ENCODE data around the gene MAST3.

MAST3 gene

DNA sequence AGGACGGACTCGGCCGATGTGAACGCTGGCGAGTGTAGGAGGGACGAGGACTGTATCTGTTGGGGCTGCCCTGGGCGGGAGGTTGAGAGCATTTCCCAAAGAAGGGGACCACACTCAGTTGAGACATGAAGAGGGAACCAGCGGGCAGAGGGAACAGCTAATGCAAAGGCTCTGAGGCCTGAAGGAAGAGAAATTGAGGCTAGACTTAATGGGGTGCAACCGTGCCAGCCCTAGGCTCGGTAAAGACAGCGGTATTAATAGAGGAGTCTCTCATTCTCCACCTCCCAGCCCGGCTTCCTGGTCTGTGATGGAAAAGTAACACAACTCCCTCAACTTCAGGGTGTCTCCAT, 96.6 kb downstream of the MAST3 start:
- TF ChIP-seq, protein P1, sequence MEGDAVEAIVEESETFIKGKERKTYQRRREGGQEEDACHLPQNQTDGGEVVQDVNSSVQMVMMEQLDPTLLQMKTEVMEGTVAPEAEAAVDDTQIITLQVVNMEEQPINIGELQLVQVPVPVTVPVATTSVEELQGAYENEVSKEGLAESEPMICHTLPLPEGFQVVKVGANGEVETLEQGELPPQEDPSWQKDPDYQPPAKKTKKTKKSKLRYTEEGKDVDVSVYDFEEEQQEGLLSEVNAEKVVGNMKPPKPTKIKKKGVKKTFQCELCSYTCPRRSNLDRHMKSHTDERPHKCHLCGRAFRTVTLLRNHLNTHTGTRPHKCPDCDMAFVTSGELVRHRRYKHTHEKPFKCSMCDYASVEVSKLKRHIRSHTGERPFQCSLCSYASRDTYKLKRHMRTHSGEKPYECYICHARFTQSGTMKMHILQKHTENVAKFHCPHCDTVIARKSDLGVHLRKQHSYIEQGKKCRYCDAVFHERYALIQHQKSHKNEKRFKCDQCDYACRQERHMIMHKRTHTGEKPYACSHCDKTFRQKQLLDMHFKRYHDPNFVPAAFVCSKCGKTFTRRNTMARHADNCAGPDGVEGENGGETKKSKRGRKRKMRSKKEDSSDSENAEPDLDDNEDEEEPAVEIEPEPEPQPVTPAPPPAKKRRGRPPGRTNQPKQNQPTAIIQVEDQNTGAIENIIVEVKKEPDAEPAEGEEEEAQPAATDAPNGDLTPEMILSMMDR (conservative IDR thresholded peaks at IDR 0.05; ENCODE audit: low read length) = no peak
- TF ChIP-seq EZH2phosphoT487 (IDR thresholded peaks at IDR 0.05; ENCODE audit: borderline replicate concordance) = no peak
- peak overlapping the region; percentile 84 for H3K9ac ChIP-seq (ENCODE audit: low read depth, low read length, poor library complexity, severe bottlenecking)

DNA sequence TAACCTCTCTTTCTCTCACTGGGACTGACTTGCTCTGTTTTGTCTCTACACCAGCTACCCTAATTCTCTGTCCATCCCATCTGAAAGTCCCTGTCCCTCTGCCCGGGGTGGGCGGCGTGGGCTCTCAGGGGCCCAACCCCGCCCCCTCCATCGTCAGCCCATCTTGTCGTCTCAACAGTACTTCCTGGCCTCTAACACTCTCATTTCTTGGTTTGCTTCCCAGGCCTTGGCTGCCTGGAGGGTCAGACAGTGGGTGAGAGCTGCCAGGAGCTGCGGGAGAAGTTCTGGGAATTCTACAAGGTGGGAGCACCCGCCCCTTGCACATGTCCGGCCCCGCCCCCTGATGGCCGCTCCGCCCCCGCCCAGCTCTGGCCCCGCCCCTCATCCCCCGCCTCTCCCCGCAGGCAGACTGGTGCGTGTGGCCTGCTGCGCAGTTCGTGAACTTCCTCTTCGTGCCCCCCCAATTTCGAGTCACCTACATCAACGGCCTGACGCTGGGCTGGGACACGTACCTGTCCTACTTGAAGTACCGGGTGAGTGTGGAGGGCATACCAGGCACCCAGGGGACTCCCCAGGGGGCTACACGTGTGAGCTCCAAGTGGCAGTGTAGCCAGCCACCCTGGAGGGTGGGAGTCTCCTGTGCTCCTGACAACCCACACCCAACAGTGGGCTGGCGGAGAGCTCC, 97.1 kb downstream of the MAST3 start:
- Histone ChIP-seq H3K9me2 (replicated peaks; ENCODE audit: low read depth, low read length) (no peaks in the 10 kb centered on the region), H3K36me3 (ENCODE audit: insufficient read depth, low read length) (peaks cover 2% of the 10 kb centered on the region; the same call in 1 of the 2 replicates), H3K4me1 (ENCODE audit: insufficient read depth, low read length, poor library complexity, severe bottlenecking) (peaks cover 17% of the 10 kb centered on the region), H3F3A (ENCODE audit: low read depth) (0 out of 2 replicates have a peak, but pooled peaks cover 7% of the 10 kb centered on the region), H2AFZ (ENCODE audit: low read length) (no peak overlapping the region), H3K79me2 (ENCODE audit: insufficient read depth, low read length) (peaks cover 12% of the 10 kb centered on the region), H3K9ac (ENCODE audit: low read depth, low read length, poor library complexity, severe bottlenecking) (no peak overlapping the region), H3K4me2 (ENCODE audit: low read depth, low read length, poor library complexity, severe bottlenecking) (peak overlapping the region; percentile 88), H3K27me3 (ENCODE audit: insufficient read depth, low read length, poor library complexity, severe bottlenecking) (no peaks in the 10 kb centered on the region), H4K20me1 (ENCODE audit: insufficient read depth, low read length, poor library complexity, severe bottlenecking) (peaks cover 7% of the 10 kb centered on the region), H3K4me3 (ENCODE audit: low read length, poor library complexity, severe bottlenecking) (peak overlapping the region; percentile 90), H3K9me3 (ENCODE audit: insufficient read depth, low read depth, low read length) (no peaks in the 10 kb centered on the region)
- TF ChIP-seq, protein P1 (conservative IDR thresholded peaks at IDR 0.05; ENCODE audit: low read length) = no peak
- no peak for TF ChIP-seq EZH2phosphoT487 (IDR thresholded peaks at IDR 0.05; ENCODE audit: borderline replicate concordance)

More for the DNA sequence above, 96.6 kb downstream of the MAST3 start:
- Histone ChIP-seq H3K4me1 (ENCODE audit: insufficient read depth, low read length, poor library complexity, severe bottlenecking) (peaks cover 17% of the 10 kb centered on the region), H3K9me2 (replicated peaks; ENCODE audit: low read depth, low read length) (no peaks in the 10 kb centered on the region), H2AFZ (ENCODE audit: low read length) (no peak overlapping the region), H4K20me1 (ENCODE audit: insufficient read depth, low read length, poor library complexity, severe bottlenecking) (peaks cover 7% of the 10 kb centered on the region), H3K36me3 (ENCODE audit: insufficient read depth, low read length) (peaks cover 2% of the 10 kb centered on the region; the same call in 1 of the 2 replicates), H3K79me2 (ENCODE audit: insufficient read depth, low read length) (peaks cover 12% of the 10 kb centered on the region), H3K4me2 (ENCODE audit: low read depth, low read length, poor library complexity, severe bottlenecking) (peak overlapping the region; percentile 88), H3K4me3 (ENCODE audit: low read length, poor library complexity, severe bottlenecking) (peak overlapping the region; percentile 90), H3F3A (ENCODE audit: low read depth) (0 out of 2 replicates have a peak, but pooled peaks cover 7% of the 10 kb centered on the region), H3K9me3 (ENCODE audit: insufficient read depth, low read depth, low read length) (no peaks in the 10 kb centered on the region), H3K27me3 (ENCODE audit: insufficient read depth, low read length, poor library complexity, severe bottlenecking) (no peaks in the 10 kb centered on the region)

- H3K9me2 ChIP-seq (replicated peaks; ENCODE audit: low read depth, low read length) = no peaks in the 10 kb centered on the region
- no peak overlapping the region for H3K4me3 ChIP-seq (ENCODE audit: low read length, poor library complexity, severe bottlenecking)
- H2AFZ ChIP-seq (ENCODE audit: low read length) = no peak overlapping the region
- H3K9me3 ChIP-seq (ENCODE audit: insufficient read depth, low read depth, low read length) = no peaks in the 10 kb centered on the region
- H3K9ac ChIP-seq (ENCODE audit: low read depth, low read length, poor library complexity, severe bottlenecking) = no peak overlapping the region
- H3K27me3 ChIP-seq (ENCODE audit: insufficient read depth, low read length, poor library complexity, severe bottlenecking) = no peaks in the 10 kb centered on the region
- peaks cover 7% of the 10 kb centered on the region for H4K20me1 ChIP-seq (ENCODE audit: insufficient read depth, low read length, poor library complexity, severe bottlenecking)
- H3K4me2 ChIP-seq (ENCODE audit: low read depth, low read length, poor library complexity, severe bottlenecking) = no peak overlapping the region
- peaks cover 12% of the 10 kb centered on the region for H3K79me2 ChIP-seq (ENCODE audit: insufficient read depth, low read length)
- no peak for TF ChIP-seq EZH2phosphoT487 (IDR thresholded peaks at IDR 0.05; ENCODE audit: borderline replicate concordance)
- TF ChIP-seq, protein P1 (conservative IDR thresholded peaks at IDR 0.05; ENCODE audit: low read length) = no peak
- peaks cover 2% of the 10 kb centered on the region; the same call in 1 of the 2 replicates for H3K36me3 ChIP-seq (ENCODE audit: insufficient read depth, low read length)
- 0 out of 2 replicates have a peak, but pooled peaks cover 7% of the 10 kb centered on the region for H3F3A ChIP-seq (ENCODE audit: low read depth)
- peaks cover 17% of the 10 kb centered on the region for H3K4me1 ChIP-seq (ENCODE audit: insufficient read depth, low read length, poor library complexity, severe bottlenecking)
These were observed 98.9 kb downstream of the MAST3 start for GRCh38 chr19:18196511-18196845.
